Thyroid gland (tissue), 4 donors: ENCODE results near the gene LSM14B.

ENCODE experiments used
- POLR2A ChIP-seq, 2 donors: fragments of 450-650 bp; IDR thresholded peaks; one replicate each; pipeline ENCODE4 v1.6.1; 2017; ENCODE audit warnings: antibody characterized with exemption in 2 of 2, mild to moderate bottlenecking in 2 of 2, moderate library complexity in 1 of 2
- TF ChIP-seq, protein P1 (sequence below), 6 experiments: fragments of 200-600 bp in 3 of 6; fragments of 450-650 bp in 3 of 6; sonication (generic) in 3 of 6; IDR thresholded peaks; one replicate each; pipeline ENCODE4 v1.5.1; 2016 to 2019; ENCODE audit warnings: antibody characterized with exemption in 6 of 6, mild to moderate bottlenecking in 2 of 6, inconsistent platforms in 1 of 6, moderate library complexity in 1 of 6

DNA sequence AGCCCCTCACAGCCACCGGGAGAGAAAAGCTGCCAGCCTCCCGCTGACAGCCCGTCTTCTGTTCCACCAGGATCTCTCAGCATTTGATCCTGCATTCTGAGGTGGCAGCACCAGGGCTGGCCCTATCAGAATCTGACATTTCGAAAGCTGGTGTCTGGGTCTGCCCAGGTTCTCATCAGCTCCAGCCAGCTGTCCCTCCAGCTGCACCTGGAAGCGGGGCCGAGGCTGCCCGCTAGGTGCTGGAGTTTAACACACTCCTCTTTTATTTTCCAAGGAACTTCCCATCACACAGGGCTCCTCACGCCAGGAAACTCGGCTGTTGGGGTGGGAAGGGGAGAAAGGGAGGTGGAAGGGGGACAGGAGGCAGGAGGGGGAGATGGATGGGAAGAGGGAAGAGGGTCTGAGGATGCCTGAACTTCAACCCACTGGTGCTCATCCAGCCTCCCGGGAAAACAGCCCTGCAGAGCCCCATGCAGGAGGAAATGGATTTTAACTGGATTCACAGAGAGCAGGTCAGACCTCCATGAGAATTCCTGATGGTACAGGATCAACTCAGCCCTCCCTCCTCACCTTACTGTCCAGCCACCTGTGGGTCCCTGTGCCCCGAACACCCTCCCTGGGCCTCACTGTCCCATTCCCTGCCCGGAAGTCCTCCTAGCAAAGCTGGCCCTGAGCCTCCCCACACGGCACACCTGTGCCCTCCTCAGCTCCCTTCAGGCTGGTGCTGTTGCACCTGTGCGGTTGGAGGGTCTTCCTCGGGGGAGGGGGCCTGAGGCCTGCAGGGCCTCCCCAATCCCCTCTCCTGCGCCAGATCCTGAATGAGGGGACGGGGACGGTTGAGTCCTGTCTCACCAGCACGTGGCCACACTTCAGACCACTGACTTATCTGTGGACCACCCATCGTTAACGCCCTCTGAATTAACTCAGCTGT is 3.9 kb upstream of the LSM14B start:
- TF ChIP-seq, protein P1, sequence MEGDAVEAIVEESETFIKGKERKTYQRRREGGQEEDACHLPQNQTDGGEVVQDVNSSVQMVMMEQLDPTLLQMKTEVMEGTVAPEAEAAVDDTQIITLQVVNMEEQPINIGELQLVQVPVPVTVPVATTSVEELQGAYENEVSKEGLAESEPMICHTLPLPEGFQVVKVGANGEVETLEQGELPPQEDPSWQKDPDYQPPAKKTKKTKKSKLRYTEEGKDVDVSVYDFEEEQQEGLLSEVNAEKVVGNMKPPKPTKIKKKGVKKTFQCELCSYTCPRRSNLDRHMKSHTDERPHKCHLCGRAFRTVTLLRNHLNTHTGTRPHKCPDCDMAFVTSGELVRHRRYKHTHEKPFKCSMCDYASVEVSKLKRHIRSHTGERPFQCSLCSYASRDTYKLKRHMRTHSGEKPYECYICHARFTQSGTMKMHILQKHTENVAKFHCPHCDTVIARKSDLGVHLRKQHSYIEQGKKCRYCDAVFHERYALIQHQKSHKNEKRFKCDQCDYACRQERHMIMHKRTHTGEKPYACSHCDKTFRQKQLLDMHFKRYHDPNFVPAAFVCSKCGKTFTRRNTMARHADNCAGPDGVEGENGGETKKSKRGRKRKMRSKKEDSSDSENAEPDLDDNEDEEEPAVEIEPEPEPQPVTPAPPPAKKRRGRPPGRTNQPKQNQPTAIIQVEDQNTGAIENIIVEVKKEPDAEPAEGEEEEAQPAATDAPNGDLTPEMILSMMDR (IDR thresholded peaks at IDR 0.05): no peak
- TF ChIP-seq POLR2A (IDR thresholded peaks at IDR 0.05): no peak
